H1 (cell line): ENCODE results near the gene SOBP. TPM values are rescaled to one million over a fixed set of nuclear protein-coding genes. Genes with fewer than 3 reads are reported as not detected.

ENCODE experiments used
- CTCF ChIA-PET: fragments of 300-600 bp; sonication (Branson Sonifier 250); formaldehyde crosslinking; loops from one replicate; lab custom pipeline; 2021; ENCODE audit not compliant: partially characterized antibody; lab: Charles Lee
- POLR2A ChIA-PET: fragments of 300-600 bp; sonication (Branson Sonifier 250); formaldehyde crosslinking; loops from one replicate; lab custom pipeline; 2021; ENCODE audit warnings: inconsistent platforms; ENCODE audit not compliant: partially characterized antibody; lab: Charles Lee
- DNase-seq, 2 experiments: peaks; one replicate each; pipeline versions ENCODE4 v3.0.0 to v3.0.0-alpha.2; 2010 to 2022; ENCODE audit warnings: low spot score in 2 of 2, low read depth in 1 of 2, mixed read lengths in 1 of 2
- FAIRE-seq: peaks from 2 replicates; lab custom pipeline; 2011; peaks lifted over from hg19 to GRCh38; lab: Jason Lieb, UNC
- H2AFZ ChIP-seq: 2 replicates; pipeline ENCODE4 v1.8.1; 2012; ENCODE audit warnings: low read length, inconsistent platforms
- H2AK5ac ChIP-seq: 2 replicates; pipeline ENCODE4 v1.6.1; 2013; ENCODE audit warnings: low read depth, low read length
- H2BK120ac ChIP-seq: replicated peaks from 2 replicates; pipeline ENCODE3; 2013; ENCODE audit warnings: low read depth, low read length, inconsistent platforms
- H2BK12ac ChIP-seq: 2 replicates; pipeline ENCODE4 v1.6.1; 2013; ENCODE audit warnings: low read depth, low read length
- H2BK15ac ChIP-seq: 2 replicates; pipeline ENCODE4 v1.6.1; 2013; ENCODE audit warnings: low read length
- H2BK20ac ChIP-seq: 2 replicates; pipeline ENCODE4 v1.6.1; 2013; ENCODE audit warnings: low read length
- H2BK5ac ChIP-seq: 2 replicates; pipeline ENCODE4 v1.6.1; 2013; ENCODE audit warnings: low read depth, low read length
- H3K14ac ChIP-seq: 2 replicates; pipeline ENCODE4 v1.6.1; 2013; ENCODE audit warnings: inconsistent platforms; ENCODE audit not compliant: insufficient read length
- H3K18ac ChIP-seq: 2 replicates; pipeline ENCODE4 v1.6.1; 2013; ENCODE audit warnings: low read length; ENCODE audit errors: extremely low read depth
- H3K23ac ChIP-seq: 2 replicates; pipeline ENCODE4 v1.6.1; 2013; ENCODE audit warnings: inconsistent platforms; ENCODE audit not compliant: insufficient read length
- H3K23me2 ChIP-seq: 2 replicates; pipeline ENCODE4 v1.6.1; 2013; ENCODE audit warnings: low read depth, low read length
- H3K27ac ChIP-seq: 2 replicates; pipeline ENCODE4 v1.6.1; 2011; ENCODE audit warnings: low read depth, low read length, inconsistent platforms
- H3K27me3 ChIP-seq, 4 experiments: replicated peaks in 1 of 4; 1 replicate in 1 of 4; 2 replicates in 3 of 4; pipeline versions ENCODE4 v1.6.1 to v1.8.1; 2011 to 2013; ENCODE audit warnings: low read length in 3 of 4, mild to moderate bottlenecking in 3 of 4, inconsistent platforms in 2 of 4, mixed read lengths in 2 of 4, moderate library complexity in 1 of 4; ENCODE audit not compliant: control insufficient read depth in 3 of 4, insufficient read depth in 3 of 4; ENCODE audit errors: extremely low read depth in 1 of 4
- H3K36me3 ChIP-seq, 4 experiments: 2 replicates each; pipeline versions ENCODE4 v1.6.1 to v1.8.1; 2011 to 2013; ENCODE audit warnings: mild to moderate bottlenecking in 4 of 4, low read length in 3 of 4, moderate library complexity in 2 of 4, control low read depth in 1 of 4, inconsistent platforms in 1 of 4; ENCODE audit not compliant: insufficient read depth in 4 of 4, control insufficient read depth in 2 of 4
- H3K4ac ChIP-seq: replicated peaks from 2 replicates; pipeline ENCODE3; 2013; ENCODE audit warnings: low read length, low read depth, mixed read lengths, inconsistent platforms; ENCODE audit not compliant: insufficient read length
- H3K4me1 ChIP-seq, 4 experiments: replicated peaks in 1 of 4; 1 replicate in 1 of 4; 2 replicates in 3 of 4; pipeline versions ENCODE4 v1.6.1 to v1.8.1; 2011 to 2013; ENCODE audit warnings: low read length in 3 of 4, inconsistent platforms in 2 of 4, mixed read lengths in 1 of 4; ENCODE audit not compliant: insufficient read depth in 4 of 4, control insufficient read depth in 3 of 4
- H3K4me2 ChIP-seq, 2 experiments: 2 replicates each; pipeline versions ENCODE4 v1.6.1 to v1.8.1; 2011 to 2013; ENCODE audit warnings: low read depth in 2 of 2, low read length in 2 of 2, control low read depth in 1 of 2, inconsistent platforms in 1 of 2, mild to moderate bottlenecking in 1 of 2; ENCODE audit not compliant: insufficient read depth in 1 of 2
- H3K4me3 ChIP-seq, 4 experiments: fragments of 200-600, 300-600 bp in 1 of 4; sonication (generic), shearing (Covaris generic), sonication (Bioruptor Twin) in 1 of 4; 2 replicates each; pipeline versions ENCODE4 v1.5.1 to v1.8.1; 2011 to 2016; ENCODE audit warnings: low read length in 4 of 4, low read depth in 3 of 4, control low read depth in 2 of 4, inconsistent platforms in 2 of 4, mild to moderate bottlenecking in 2 of 4, mixed read lengths in 1 of 4, moderate library complexity in 1 of 4; ENCODE audit not compliant: insufficient read depth in 2 of 4; ENCODE audit errors: extremely low read depth in 1 of 4
- H3K56ac ChIP-seq: replicated peaks from 2 replicates; pipeline ENCODE3; 2013; ENCODE audit warnings: low read depth, mild to moderate bottlenecking, mixed read lengths, low read length, inconsistent platforms; ENCODE audit not compliant: insufficient read length
- H3K79me1 ChIP-seq: 2 replicates; pipeline ENCODE4 v1.6.1; 2013; ENCODE audit warnings: low read depth, low read length, control low read depth
- H3K79me2 ChIP-seq, 2 experiments: 2 replicates each; pipeline versions ENCODE4 v1.6.1 to v1.8.1; 2012 to 2013; ENCODE audit warnings: low read length in 2 of 2, mild to moderate bottlenecking in 2 of 2, inconsistent platforms in 1 of 2; ENCODE audit not compliant: insufficient read depth in 2 of 2, control insufficient read depth in 1 of 2
- H3K9ac ChIP-seq, 4 experiments: replicated peaks in 1 of 4; 1 replicate in 1 of 4; 2 replicates in 3 of 4; pipeline versions ENCODE4 v1.6.1 to v1.8.1; 2011 to 2013; ENCODE audit warnings: low read depth in 3 of 4, low read length in 3 of 4, control low read depth in 2 of 4, mild to moderate bottlenecking in 2 of 4, moderate library complexity in 2 of 4, inconsistent platforms in 1 of 4; ENCODE audit errors: extremely low read depth in 1 of 4
- H3K9me3 ChIP-seq, 2 experiments: 2 replicates each; pipeline versions ENCODE4 v1.6.1 to v1.8.1; 2012 to 2013; ENCODE audit warnings: mild to moderate bottlenecking in 2 of 2, moderate library complexity in 2 of 2, control low read depth in 1 of 2, inconsistent platforms in 1 of 2, low read depth in 1 of 2, low read length in 1 of 2, mixed read lengths in 1 of 2; ENCODE audit not compliant: insufficient read depth in 2 of 2
- H4K20me1 ChIP-seq, 2 experiments: replicated peaks in 1 of 2; 2 replicates each; pipeline versions ENCODE3 to v1.8.1; 2011 to 2013; ENCODE audit warnings: inconsistent platforms in 2 of 2, low read length in 2 of 2, mild to moderate bottlenecking in 1 of 2; ENCODE audit not compliant: insufficient read depth in 2 of 2, control insufficient read depth in 1 of 2
- H4K5ac ChIP-seq: 2 replicates; pipeline ENCODE4 v1.6.1; 2013; ENCODE audit warnings: low read length, low read depth, mixed read lengths, inconsistent platforms; ENCODE audit not compliant: insufficient read length
- H4K8ac ChIP-seq: 2 replicates; pipeline ENCODE4 v1.8.0; 2013; ENCODE audit warnings: mild to moderate bottlenecking, moderate library complexity, low read length, inconsistent platforms; ENCODE audit not compliant: insufficient read depth; ENCODE audit errors: extremely low read depth
- H4K91ac ChIP-seq: replicated peaks from 2 replicates; pipeline ENCODE3; 2013; ENCODE audit warnings: low read length, mixed read lengths, inconsistent platforms; ENCODE audit not compliant: insufficient read length
- ATF3 ChIP-seq: IDR thresholded peaks from 2 replicates; pipeline ENCODE4 v1.6.1; 2011; ENCODE audit warnings: low read depth, mild to moderate bottlenecking, low read length; ENCODE audit not compliant: insufficient read depth
- BCL11A ChIP-seq, 2 experiments: IDR thresholded peaks; one replicate each; pipeline ENCODE4 v1.6.1; 2011; ENCODE audit warnings: low read depth in 2 of 2, low read length in 2 of 2, mild to moderate bottlenecking in 2 of 2
- CTBP2 ChIP-seq: IDR thresholded peaks from 2 replicates; pipeline ENCODE4 v1.7.0; 2011; ENCODE audit warnings: borderline replicate concordance, mild to moderate bottlenecking, moderate library complexity, mixed read lengths, low read length; ENCODE audit not compliant: insufficient read depth, insufficient read length
- EGR1 ChIP-seq: IDR thresholded peaks from 2 replicates; pipeline ENCODE4 v1.6.1; 2011; ENCODE audit warnings: low read depth, low read length, borderline replicate concordance
- GABPA ChIP-seq: IDR thresholded peaks from 2 replicates; pipeline ENCODE4 v1.6.1; 2011; ENCODE audit warnings: mild to moderate bottlenecking, low read length, moderate library complexity, borderline replicate concordance; ENCODE audit not compliant: insufficient read depth
- HDAC6 ChIP-seq: IDR thresholded peaks from one replicate; pipeline ENCODE4 v1.7.1; 2012; ENCODE audit warnings: low read depth, mild to moderate bottlenecking, inconsistent platforms, low read length, moderate library complexity
- POLR2A ChIP-seq, 2 experiments: IDR thresholded peaks; 1 replicate in 1 of 2; 2 replicates in 1 of 2; pipeline ENCODE4 v1.6.1; 2011; ENCODE audit warnings: low read depth in 2 of 2, low read length in 2 of 2, mild to moderate bottlenecking in 2 of 2; ENCODE audit errors: control extremely low read depth in 1 of 2
- RFX5 ChIP-seq: IDR thresholded peaks from 2 replicates; pipeline ENCODE4 v1.6.1; 2011; ENCODE audit warnings: low read depth, low read length, improper control_type of control experiment, borderline replicate concordance
- SP2 ChIP-seq: IDR thresholded peaks from 2 replicates; pipeline ENCODE4 v1.6.1; 2012; ENCODE audit warnings: mild to moderate bottlenecking, low read length, inconsistent platforms
- SP4 ChIP-seq: IDR thresholded peaks from 2 replicates; pipeline ENCODE4 v1.6.1; 2012; ENCODE audit warnings: low read length, inconsistent platforms
- TEAD4 ChIP-seq: IDR thresholded peaks from 2 replicates; pipeline ENCODE4 v1.6.1; 2012; ENCODE audit warnings: low read depth, low read length, inconsistent platforms, mixed read lengths
- WGBS, 2 experiments: shearing (Covaris generic) in 1 of 2; methylation state at CpG; one replicate each; pipeline versions ENCODE4 v1.1.6 to v1.1.7; 2013 to 2015; ENCODE audit warnings: low lambda C conversion rate in 2 of 2, mixed read lengths in 2 of 2, inconsistent platforms in 1 of 2, low coverage in 1 of 2, missing lambda C conversion rate in 1 of 2; ENCODE audit not compliant: insufficient replicate concordance in 2 of 2, insufficient coverage in 1 of 2, insufficient read length in 1 of 2; ENCODE audit errors: extremely low coverage in 1 of 2, missing lambda C conversion rate in 1 of 2; 5-methylcytosine and 5-hydroxymethylcytosine counted together
- polyA plus RNA-seq, 7 experiments: library from polyadenylated mRNA; depleted of rRNA in 3 of 7; stranded (reverse) in 5 of 7; unstranded in 2 of 7; fragments of >200 nt in 5 of 7; fragments of 200-250 nt in 2 of 7; gene quantifications; 1 replicate in 5 of 7; 2 replicates in 1 of 7; 4 replicates in 1 of 7; pipeline versions ENCODE4 v1.2.1 to v1.2.3, GENCODE V29; 2011 to 2013; ENCODE audit warnings: missing spikeins in 2 of 7, mixed read lengths in 2 of 7
- total RNA-seq: library from RNA; stranded (reverse); fragmentation: NEBNext Ultra II Directional; extraction: Animal tissue kit (Norgen Biotek cat#: 25700); gene quantifications from 2 replicates; pipeline ENCODE4 v1.2.1, GENCODE V29; 2021

The SOBP gene
- total and polyA plus RNA-seq, 2 of the 8 experiments (the other 6 are each of a cell fraction or from before 2014, with no cell fraction given) = 0.45 to 6.2 TPM

DNA sequence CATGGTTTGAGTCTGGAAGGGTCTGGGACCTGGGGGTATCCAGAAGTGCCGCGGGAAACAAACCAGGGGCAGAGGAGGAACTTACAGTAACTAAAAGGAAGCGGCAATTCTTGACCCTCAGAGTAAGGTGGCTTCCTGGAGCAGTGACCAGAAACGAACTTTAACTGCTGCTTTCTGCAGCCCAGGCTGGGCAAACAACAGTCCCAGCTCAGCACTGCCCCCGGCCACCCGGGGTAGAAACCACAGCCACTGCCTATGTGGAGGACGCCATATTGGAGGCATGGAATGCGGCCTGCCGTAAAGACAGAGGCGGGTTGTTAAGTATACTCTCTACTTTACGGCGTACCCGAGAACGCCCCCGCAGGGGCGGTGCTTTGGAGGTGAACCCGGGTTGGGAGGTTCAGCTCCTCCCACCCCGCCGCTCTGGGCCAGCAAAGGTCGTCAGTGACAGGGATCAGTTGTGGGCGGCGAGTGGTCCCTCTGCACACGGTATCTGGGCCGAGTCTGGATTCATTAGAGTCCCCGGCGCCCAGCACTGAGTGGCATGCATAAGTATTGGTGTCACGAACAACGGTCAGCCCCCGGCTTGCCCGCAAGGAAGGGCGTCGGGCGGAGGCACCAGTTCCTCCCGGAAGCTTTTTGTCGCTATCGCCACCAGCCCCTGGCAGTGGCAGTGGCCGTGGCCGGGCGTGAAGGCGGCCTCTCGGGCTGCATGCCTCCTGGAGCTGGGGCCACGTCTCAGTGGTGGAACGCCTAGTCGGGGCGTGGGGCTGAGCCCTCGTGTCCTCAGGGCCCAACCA is 30.4 kb upstream of the SOBP start, which contains the start of gene PDSS2:
PDSS2 (minus strand) TSS at position 282 of the 800 bp plus-strand sequence; CDS start at position 3, 279 bp downstream.
- H2BK120ac ChIP-seq = no peak within 1 kb of the TSS
- 3% methylated on average over 46 of the region's 46 CpGs; no CpG with 5 or more reads in 1 of the 2 experiments for WGBS, 2 experiments
- no peak within 1 kb of the TSS for H2BK20ac ChIP-seq
- POLR2A ChIA-PET = interaction anchor here (0.8 to 3.4 kb wide), 17 partner anchors 8 to 344 kb away, joined by 3 to 26 read pairs (median 3); partner anchors contain the start of genes BEND3 and SOBP
- peak within 1 kb of the TSS; percentile 82 to 92 for H3K4me2 ChIP-seq
- H3K23me2 ChIP-seq = peaks cover 9% of the 10 kb centered on the region
- peak within 1 kb of the TSS; percentile 24 for H3K4ac ChIP-seq
- H2BK12ac ChIP-seq = peak within 1 kb of the TSS; percentile 30; the same call in 1 of the 2 replicates
- DNase-seq (peak; percentile 89 to 95), FAIRE-seq (peak; percentile 81)
- H3K9ac ChIP-seq = peak within 1 kb of the TSS; percentile 52 to 84 (median 79)
- peak within 1 kb of the TSS; percentile 71 for H2BK5ac ChIP-seq
- H3K4me3 ChIP-seq = peak within 1 kb of the TSS; percentile 90 to 100 (median 95)
- peak within 1 kb of the TSS; percentile 66 for H2BK15ac ChIP-seq
- H3K27ac ChIP-seq = peak within 1 kb of the TSS; percentile 70
- peaks cover 0 to 3% (median 1%) of the 10 kb centered on the region in 4 experiments; a peak in 2 of 7 replicates for H3K4me1 ChIP-seq
- H4K91ac ChIP-seq = peak within 1 kb of the TSS; percentile 12
- H3K56ac ChIP-seq = peak within 1 kb of the TSS; percentile 59
- peak within 1 kb of the TSS; percentile 95 for H3K18ac ChIP-seq
- CTCF ChIA-PET = interaction anchor here (0.6 to 2.6 kb wide), 31 partner anchors 8 to 343 kb away, joined by 3 to 15 read pairs (median 4); partner anchors contain the start of gene SOBP
- peak within 1 kb of the TSS; percentile 91; the same call in 1 of the 2 replicates for H4K8ac ChIP-seq
- H3K79me1 ChIP-seq = no peaks in the 10 kb centered on the region; the same call in 1 of the 2 replicates
- H3K36me3 ChIP-seq = no peaks in the 10 kb centered on the region
- no peaks in the 10 kb centered on the region for H3K9me3 ChIP-seq
- no peak within 1 kb of the TSS for H3K14ac ChIP-seq
- peak within 1 kb of the TSS; percentile 90 for H2AFZ ChIP-seq
- H4K20me1 ChIP-seq = no peaks in the 10 kb centered on the region
- peak within 1 kb of the TSS; percentile 55 for H4K5ac ChIP-seq
- H3K79me2 ChIP-seq = peaks cover 0 to 30% of the 10 kb centered on the region in 2 experiments; a peak in 2 of 4 replicates
- H2AK5ac ChIP-seq = no peak within 1 kb of the TSS
- no peak within 1 kb of the TSS for H3K23ac ChIP-seq
- no peaks in the 10 kb centered on the region for H3K27me3 ChIP-seq
- TF ChIP-seq ATF3 (peak; percentile 86), TEAD4 (peak; percentile 93), BCL11A (IDR thresholded peaks at IDR 0.05; ENCODE audit: low read depth in 2 of 2, low read length in 2 of 2) (no peak), GABPA (no peak), EGR1 (peak; percentile 100), RFX5 (no peak), HDAC6 (no peak), SP2 (no peak), SP4 (peak; percentile 72; the same call in 1 of the 2 replicates), POLR2A (IDR thresholded peaks at IDR 0.05; ENCODE audit: control extremely low read depth in 1 of 2, low read depth in 2 of 2, low read length in 2 of 2) (peak; percentile 58 to 85), CTBP2 (no peak)
